ENCODE results near the gene FAM72D.
"Not testable (repeated sequence)": the region's sequence is repeated elsewhere in the genome, so short reads cannot be mapped to it uniquely, and the experiment has no call there.

DNA sequence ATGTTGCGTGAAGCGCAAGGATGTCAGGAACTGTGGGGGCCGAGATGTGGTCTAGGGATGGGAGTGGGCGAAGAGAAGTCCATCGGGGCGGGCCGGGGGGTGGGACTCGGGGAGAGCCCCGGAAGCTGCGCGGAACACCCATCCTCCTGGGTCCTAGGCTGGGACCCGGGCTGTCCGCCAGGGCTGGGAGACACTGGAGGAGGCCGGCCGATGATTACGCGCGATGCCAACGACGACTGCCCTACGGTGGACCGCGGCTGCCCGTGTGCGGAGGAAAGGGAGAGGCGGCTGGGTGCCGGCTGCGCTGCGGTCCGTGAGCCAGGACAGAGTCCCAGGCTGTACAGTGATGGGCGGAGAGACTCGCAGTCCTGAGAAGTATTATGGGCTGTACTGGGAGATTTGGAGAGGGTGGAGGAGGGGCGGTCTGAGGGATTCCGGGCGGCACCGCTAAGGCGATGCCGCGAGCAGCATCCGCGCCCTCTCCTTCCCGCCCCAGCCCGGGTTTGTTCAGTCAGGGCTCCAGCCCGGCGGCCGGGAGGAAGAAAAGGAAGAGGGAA lies 1.0 kb upstream of the FAM72D start:
- TF ChIP-seq, protein P1, sequence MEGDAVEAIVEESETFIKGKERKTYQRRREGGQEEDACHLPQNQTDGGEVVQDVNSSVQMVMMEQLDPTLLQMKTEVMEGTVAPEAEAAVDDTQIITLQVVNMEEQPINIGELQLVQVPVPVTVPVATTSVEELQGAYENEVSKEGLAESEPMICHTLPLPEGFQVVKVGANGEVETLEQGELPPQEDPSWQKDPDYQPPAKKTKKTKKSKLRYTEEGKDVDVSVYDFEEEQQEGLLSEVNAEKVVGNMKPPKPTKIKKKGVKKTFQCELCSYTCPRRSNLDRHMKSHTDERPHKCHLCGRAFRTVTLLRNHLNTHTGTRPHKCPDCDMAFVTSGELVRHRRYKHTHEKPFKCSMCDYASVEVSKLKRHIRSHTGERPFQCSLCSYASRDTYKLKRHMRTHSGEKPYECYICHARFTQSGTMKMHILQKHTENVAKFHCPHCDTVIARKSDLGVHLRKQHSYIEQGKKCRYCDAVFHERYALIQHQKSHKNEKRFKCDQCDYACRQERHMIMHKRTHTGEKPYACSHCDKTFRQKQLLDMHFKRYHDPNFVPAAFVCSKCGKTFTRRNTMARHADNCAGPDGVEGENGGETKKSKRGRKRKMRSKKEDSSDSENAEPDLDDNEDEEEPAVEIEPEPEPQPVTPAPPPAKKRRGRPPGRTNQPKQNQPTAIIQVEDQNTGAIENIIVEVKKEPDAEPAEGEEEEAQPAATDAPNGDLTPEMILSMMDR (conservative IDR thresholded peaks at IDR 0.05): not testable (repeated sequence)
- TF ChIP-seq EZH2 (IDR thresholded peaks at IDR 0.05; ENCODE audit: low read depth): not testable (repeated sequence)
